ENCODE results near the gene CYTH4.

GRCh38 chr22:37324340-37325038, 42.2 kb downstream of the CYTH4 start:
- TF ChIP-seq EZH2 (IDR thresholded peaks at IDR 0.05): no peak
- TF ChIP-seq POLR2AphosphoS5 (IDR thresholded peaks at IDR 0.05; ENCODE audit: borderline replicate concordance, low read depth, low read length): no peak
